GM12875 (cell line): ENCODE data around the gene SYNDIG1.

Experiments used
- H3K4me3 ChIP-seq: one replicate; pipeline ENCODE4 v1.5.1; 2011; ENCODE audit warnings: low read depth, low read length, control low read depth
- TF ChIP-seq, protein P1 (sequence below): IDR thresholded peaks from 2 replicates; pipeline ENCODE4 v1.5.1; 2011; ENCODE audit warnings: low read depth, mild to moderate bottlenecking, control low read depth, inconsistent platforms, low read length, moderate library complexity, borderline replicate concordance; ENCODE audit not compliant: insufficient read depth

Gene SYNDIG1

DNA sequence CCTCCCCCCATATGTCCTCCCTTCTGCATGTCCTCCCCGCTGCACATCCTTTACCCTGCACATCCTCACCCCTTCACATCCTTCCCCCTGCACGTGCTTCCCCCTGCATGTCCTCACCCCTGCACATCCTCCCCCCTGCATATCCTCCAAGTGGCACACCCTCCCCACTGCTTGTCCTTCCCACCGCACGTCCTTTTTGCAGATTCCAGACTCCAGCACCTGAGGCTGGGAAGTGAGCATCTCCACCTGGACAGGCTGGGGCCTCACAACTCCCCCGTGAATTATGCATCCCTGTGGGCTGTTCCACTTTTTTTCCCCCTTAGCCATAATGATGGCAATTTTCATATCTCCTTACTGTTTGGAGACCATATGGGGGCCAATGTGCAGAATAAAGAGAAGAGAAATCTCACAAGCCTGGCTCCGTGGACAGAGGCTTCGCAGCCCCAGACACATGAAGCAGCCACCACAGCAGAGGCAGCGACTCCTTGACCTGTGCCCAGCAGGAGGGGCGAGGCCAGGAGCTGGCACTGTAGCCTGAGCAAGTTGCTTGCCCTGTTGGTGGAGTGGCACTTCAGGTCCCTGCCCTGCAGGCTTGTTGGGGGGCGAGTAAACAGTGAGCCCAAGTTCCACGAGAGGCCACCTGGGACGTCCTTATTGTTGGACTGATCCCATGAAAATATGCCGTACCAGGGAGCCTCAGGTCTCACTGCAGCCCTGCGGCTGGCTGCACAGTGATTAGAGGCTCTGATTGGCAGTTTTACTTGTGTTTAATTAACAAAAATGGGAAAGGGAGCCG lies 113.1 kb downstream of the SYNDIG1 start:
- TF ChIP-seq, protein P1, sequence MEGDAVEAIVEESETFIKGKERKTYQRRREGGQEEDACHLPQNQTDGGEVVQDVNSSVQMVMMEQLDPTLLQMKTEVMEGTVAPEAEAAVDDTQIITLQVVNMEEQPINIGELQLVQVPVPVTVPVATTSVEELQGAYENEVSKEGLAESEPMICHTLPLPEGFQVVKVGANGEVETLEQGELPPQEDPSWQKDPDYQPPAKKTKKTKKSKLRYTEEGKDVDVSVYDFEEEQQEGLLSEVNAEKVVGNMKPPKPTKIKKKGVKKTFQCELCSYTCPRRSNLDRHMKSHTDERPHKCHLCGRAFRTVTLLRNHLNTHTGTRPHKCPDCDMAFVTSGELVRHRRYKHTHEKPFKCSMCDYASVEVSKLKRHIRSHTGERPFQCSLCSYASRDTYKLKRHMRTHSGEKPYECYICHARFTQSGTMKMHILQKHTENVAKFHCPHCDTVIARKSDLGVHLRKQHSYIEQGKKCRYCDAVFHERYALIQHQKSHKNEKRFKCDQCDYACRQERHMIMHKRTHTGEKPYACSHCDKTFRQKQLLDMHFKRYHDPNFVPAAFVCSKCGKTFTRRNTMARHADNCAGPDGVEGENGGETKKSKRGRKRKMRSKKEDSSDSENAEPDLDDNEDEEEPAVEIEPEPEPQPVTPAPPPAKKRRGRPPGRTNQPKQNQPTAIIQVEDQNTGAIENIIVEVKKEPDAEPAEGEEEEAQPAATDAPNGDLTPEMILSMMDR = no peak
- no peak overlapping the region for H3K4me3 ChIP-seq

DNA sequence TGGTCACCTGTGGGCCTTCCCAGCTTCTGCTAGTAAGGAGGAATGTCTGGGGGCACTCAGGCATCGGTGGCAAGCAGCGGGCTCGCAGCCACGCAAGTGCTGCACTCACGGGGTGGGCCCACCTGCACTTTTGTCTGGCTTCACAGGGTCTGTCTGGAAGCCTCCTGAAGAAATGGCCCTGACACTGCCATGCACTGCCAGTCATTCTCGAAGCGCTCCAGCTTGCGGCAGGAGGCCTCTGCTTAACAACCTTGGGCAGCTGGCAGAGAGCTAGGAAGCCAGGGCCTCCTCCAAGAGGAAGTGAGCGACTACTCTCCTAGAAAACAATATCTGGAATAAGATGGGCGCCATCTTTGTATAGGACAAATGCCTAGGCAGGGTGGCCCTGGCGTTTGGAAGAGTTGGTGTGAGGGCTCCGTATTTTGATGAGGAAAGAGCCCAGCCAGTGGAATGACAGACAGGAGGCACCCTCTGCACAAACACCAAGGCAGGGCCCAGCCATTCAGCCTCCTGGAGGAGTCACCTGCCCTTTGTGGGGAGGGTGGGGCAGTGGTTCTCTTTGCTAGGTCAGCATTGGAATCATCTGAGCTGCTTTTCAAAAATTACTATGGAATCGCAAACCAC lies 113.9 kb downstream of the SYNDIG1 start:
- H3K4me3 ChIP-seq = no peak overlapping the region
- TF ChIP-seq, protein P1 = no peak

DNA sequence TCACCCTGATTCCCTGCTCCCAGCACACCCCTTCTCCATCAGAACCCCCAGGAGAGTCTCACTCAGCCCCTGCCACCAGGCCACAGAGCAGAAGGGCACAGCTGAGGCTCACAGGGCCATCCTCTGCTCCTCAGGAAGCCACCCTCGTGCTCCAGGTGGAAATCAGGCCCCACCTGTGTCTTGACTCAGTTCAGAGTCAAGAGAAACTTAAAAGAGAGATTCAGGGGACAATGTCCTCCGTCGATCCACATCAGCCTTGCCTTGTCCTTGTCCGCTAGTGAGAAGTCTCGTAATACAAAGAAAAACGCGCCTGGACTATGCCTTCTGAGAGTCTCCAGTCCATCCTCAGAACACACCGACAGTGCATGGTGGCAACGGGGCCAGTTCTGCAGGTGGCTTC lies 114.6 kb downstream of the SYNDIG1 start:
- TF ChIP-seq, protein P1 = no peak

DNA sequence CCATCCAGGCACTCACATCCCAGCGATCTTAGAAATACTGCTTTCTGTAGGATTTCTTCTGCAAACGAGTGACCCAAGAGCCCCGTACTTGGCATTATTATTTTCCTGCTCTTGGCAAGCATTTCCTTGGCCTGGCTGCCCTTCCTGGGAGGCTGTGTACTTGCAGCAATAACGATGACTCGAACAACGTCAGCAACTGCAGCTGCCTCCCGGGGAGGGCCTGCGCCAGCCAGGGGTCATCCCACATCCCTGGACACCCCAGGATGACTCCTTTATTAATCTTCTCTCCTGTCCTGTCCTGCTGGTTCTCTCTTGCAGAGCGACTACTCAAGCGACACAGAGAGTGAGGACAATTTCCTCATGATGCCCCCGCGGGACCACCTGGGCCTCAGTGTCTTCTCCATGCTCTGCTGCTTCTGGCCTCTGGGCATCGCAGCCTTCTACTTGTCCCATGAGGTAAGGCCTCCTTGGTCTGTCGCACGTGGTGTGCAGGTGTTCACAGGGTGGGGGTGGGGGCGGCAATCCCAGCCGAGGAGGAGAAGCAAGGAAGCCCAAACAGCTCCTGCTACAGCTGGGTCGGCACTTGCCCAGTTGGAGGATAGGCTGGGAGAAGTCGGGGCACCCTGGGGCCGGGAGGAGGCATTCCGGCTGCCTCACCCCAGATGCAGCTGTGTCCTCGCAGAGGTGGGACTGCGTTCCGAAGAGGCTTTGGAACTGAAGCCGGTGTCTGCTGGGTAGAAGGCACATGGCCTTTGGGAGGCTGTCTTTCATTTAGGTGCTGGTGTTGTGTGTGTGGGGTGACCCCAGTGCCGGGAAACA lies 115.3 kb downstream of the SYNDIG1 start:
- TF ChIP-seq, protein P1 = no peak
- no peak overlapping the region for H3K4me3 ChIP-seq

More for the DNA sequence above, 114.6 kb downstream of the SYNDIG1 start:
- H3K4me3 ChIP-seq = no peak overlapping the region

DNA sequence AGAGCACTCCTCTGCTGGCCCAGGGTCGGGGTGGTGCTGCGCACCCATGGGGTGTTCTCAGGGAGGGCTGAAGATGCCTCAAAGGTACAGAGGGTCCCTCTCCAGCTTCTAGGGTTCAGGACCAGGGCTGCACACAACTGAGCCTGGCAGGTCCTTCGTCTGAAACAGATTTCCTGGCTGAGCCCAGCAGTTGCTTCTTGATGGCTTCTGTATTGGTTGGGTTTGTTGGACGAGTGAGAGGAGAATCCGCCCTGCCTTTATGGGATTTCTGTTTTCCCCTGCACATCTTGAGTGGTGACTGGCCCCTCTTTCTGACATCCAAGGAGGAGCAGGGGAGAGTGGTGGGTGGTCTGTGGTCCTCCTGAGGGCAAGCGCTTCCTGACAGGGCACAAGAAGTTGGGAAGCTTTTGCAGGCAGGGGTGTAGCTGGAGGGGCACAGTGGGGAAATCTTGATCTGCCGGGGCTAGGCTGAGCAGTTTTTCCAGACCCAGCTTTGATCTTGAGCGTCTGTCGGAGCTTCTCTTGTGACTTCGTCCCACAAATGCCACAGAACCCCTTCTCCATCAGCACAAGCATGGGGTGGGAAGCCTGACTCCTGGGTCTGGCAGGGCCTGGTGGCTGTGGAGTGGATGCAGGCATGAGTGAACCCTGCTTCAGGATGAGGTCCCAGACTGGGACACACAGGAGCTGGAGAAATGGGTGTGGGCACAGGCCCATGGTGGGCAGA lies 116.5 kb downstream of the SYNDIG1 start:
- TF ChIP-seq, protein P1 = no peak

DNA sequence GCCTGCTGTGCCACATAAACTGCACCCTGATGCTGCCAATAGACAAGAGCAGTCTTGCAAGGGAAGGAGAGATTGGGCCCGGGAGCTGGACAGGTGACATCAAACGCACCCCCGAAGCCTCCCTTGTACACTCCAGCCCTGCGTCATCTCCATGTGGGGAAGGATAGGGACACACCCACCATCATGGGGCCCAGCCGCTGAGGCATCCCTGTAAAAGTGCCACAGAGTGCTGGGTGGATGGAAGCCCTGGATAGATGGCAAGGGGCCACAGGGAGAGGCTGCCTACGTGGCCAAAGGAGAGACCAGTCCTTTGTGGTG lies 117.1 kb downstream of the SYNDIG1 start:
- H3K4me3 ChIP-seq = no peak overlapping the region
- TF ChIP-seq, protein P1 = no peak

More for the DNA sequence above, 116.5 kb downstream of the SYNDIG1 start:
- H3K4me3 ChIP-seq = no peak overlapping the region
